GM19395 (cell line): Measurements from ENCODE around the gene GALNT7.
A peak's percentile ranks its signal among the peaks of the same experiment; 100 is the strongest.
"Not testable (repeated sequence)": the region's sequence is repeated elsewhere in the genome, so short reads cannot be mapped to it uniquely, and the experiment has no call there.

Experiments
- ATAC-seq: cut with Tn5 transposase; IDR thresholded peaks from one replicate; pipeline ENCODE4 v1.9.1; 2021; ENCODE audit warnings: mild to moderate bottlenecking, moderate library complexity; ENCODE audit not compliant: unreplicated experiment

GALNT7 gene

GRCh38 chr4:173192375-173193162 lies 24.0 kb downstream of the GALNT7 start:
- no peak for ATAC-seq

GRCh38 chr4:173194157-173194556 lies 25.5 kb downstream of the GALNT7 start:
- no peak for ATAC-seq

- no peak for ATAC-seq
Measured at GRCh38 chr4:173195109-173195508, 26.5 kb downstream of the GALNT7 start.

GRCh38 chr4:173199553-173199952 lies 30.9 kb downstream of the GALNT7 start:
- no peak for ATAC-seq

- no peak for ATAC-seq
Measured at GRCh38 chr4:173200103-173200884, 31.7 kb downstream of the GALNT7 start.

- no peak for ATAC-seq
Measured at GRCh38 chr4:173202395-173202794, 33.8 kb downstream of the GALNT7 start.

GRCh38 chr4:173205656-173206055 lies 37.0 kb downstream of the GALNT7 start:
- no peak for ATAC-seq

- ATAC-seq = no peak
Measured at GRCh38 chr4:173208420-173208819, 39.8 kb downstream of the GALNT7 start.

GRCh38 chr4:173211222-173211621 lies 42.6 kb downstream of the GALNT7 start:
- ATAC-seq = no peak

GRCh38 chr4:173211838-173212237 lies 43.2 kb downstream of the GALNT7 start:
- peak; percentile 69 for ATAC-seq

GRCh38 chr4:173212379-173212778 lies 43.8 kb downstream of the GALNT7 start:
- no peak for ATAC-seq

- no peak for ATAC-seq
Measured at GRCh38 chr4:173213296-173213695, 44.7 kb downstream of the GALNT7 start.

- ATAC-seq = no peak
Measured at GRCh38 chr4:173214231-173214630, 45.6 kb downstream of the GALNT7 start.

GRCh38 chr4:173214661-173215060 lies 46.0 kb downstream of the GALNT7 start:
- no peak for ATAC-seq

- no peak for ATAC-seq
Measured at GRCh38 chr4:173217075-173217474, 48.5 kb downstream of the GALNT7 start.

- no peak for ATAC-seq
Measured at GRCh38 chr4:173217727-173218126, 49.1 kb downstream of the GALNT7 start.

GRCh38 chr4:173218411-173219125 lies 50.0 kb downstream of the GALNT7 start:
- no peak for ATAC-seq

GRCh38 chr4:173219126-173219437 lies 50.5 kb downstream of the GALNT7 start:
- ATAC-seq = not testable (repeated sequence)

GRCh38 chr4:173223743-173224142 lies 55.1 kb downstream of the GALNT7 start:
- no peak for ATAC-seq

GRCh38 chr4:173226401-173226888 lies 57.8 kb downstream of the GALNT7 start:
- no peak for ATAC-seq

GRCh38 chr4:173227756-173228155 lies 59.1 kb downstream of the GALNT7 start:
- no peak for ATAC-seq
